ENCODE measurements around the gene EXOC6.

- TF ChIP-seq TCF7L2 (IDR thresholded peaks at IDR 0.05; ENCODE audit: low read depth, low read length) (no peak), POLR2AphosphoS5 (IDR thresholded peaks at IDR 0.05; ENCODE audit: low read depth, low read length) (no peak), CTCF (IDR thresholded peaks at IDR 0.05) (no peak), REST (IDR thresholded peaks at IDR 0.05; ENCODE audit: insufficient read depth in 1 of 2, low read depth in 2 of 2, low read length in 1 of 2) (no peak), SIN3A (IDR thresholded peaks at IDR 0.05; ENCODE audit: borderline replicate concordance, insufficient read depth, low read depth, low read length) (no peak)
These were observed 180.6 kb downstream of the EXOC6 start for GRCh38 chr10:93028883-93029282.
